B cell (primary cell): ENCODE measurements around the gene ARHGEF26. TPM values are rescaled to one million over a fixed set of nuclear protein-coding genes. Genes with fewer than 3 reads are reported as not detected.

ENCODE experiments used
- ATAC-seq: fragments of 200-7000 bp; cut with Tn5 transposase; one replicate; pipeline ENCODE4 v1.10.0; 2021; ENCODE audit warnings: low read depth, mild to moderate bottlenecking, moderate number of reproducible peaks, moderate library complexity
- CTCF ChIA-PET: fragments of 350-600 bp; sonication (Branson Sonifier 250); formaldehyde crosslinking; loops from one replicate; lab custom pipeline; 2021; ENCODE audit warnings: antibody characterized with exemption, inconsistent platforms; lab: Charles Lee
- POLR2A ChIA-PET: fragments of 350-600 bp; sonication (Branson Sonifier 250); formaldehyde crosslinking; loops from one replicate; lab custom pipeline; 2021; ENCODE audit warnings: antibody characterized with exemption; lab: Charles Lee
- DNase-seq: peaks from one replicate; pipeline ENCODE4 v3.0.0; 2013
- H2AFZ ChIP-seq: 2 replicates; pipeline ENCODE4 v1.6.1; 2012; ENCODE audit warnings: mild to moderate bottlenecking, low read depth, low read length; ENCODE audit not compliant: insufficient read depth, poor library complexity, severe bottlenecking
- H3K27ac ChIP-seq, 2 donors: 1 replicate in 1 of 2; 2 replicates in 1 of 2; pipeline ENCODE4 v1.5.1; 2012 to 2013; ENCODE audit warnings: low read length in 2 of 2, mild to moderate bottlenecking in 2 of 2, moderate library complexity in 1 of 2
- H3K27me3 ChIP-seq, 4 experiments: fragments of 200-600 bp in 1 of 4; sonication (generic) in 1 of 4; replicated peaks in 1 of 4; 1 replicate in 2 of 4; 2 replicates in 2 of 4; pipeline versions ENCODE4 v1.6.1 to v1.7.0; 2013 to 2016; ENCODE audit warnings: low read length in 3 of 4, mild to moderate bottlenecking in 2 of 4, mixed read lengths in 1 of 4, moderate library complexity in 1 of 4; ENCODE audit not compliant: insufficient read depth in 4 of 4, control insufficient read depth in 3 of 4; ENCODE audit errors: control extremely low read depth in 1 of 4
- H3K36me3 ChIP-seq, 2 experiments: replicated peaks in 1 of 2; 1 replicate in 1 of 2; 2 replicates in 1 of 2; pipeline versions ENCODE4 v1.6.1 to v1.7.1; 2013; ENCODE audit warnings: low read length in 1 of 2; ENCODE audit not compliant: insufficient read depth in 2 of 2, control insufficient read depth in 1 of 2; ENCODE audit errors: control extremely low read depth in 1 of 2, extremely low read depth in 1 of 2
- H3K4me1 ChIP-seq, 2 donors: fragments of 200-600 bp in 1 of 2; sonication (generic) in 1 of 2; 1 replicate in 1 of 2; 2 replicates in 1 of 2; pipeline versions ENCODE4 v1.5.1 to v1.6.1; 2013 to 2017; ENCODE audit warnings: low read length in 2 of 2; ENCODE audit not compliant: control insufficient read depth in 2 of 2, insufficient read depth in 2 of 2
- H3K4me2 ChIP-seq: replicated peaks from 2 replicates; pipeline ENCODE3; 2012; ENCODE audit warnings: mild to moderate bottlenecking, low read depth, low read length; ENCODE audit not compliant: poor library complexity, severe bottlenecking
- H3K4me3 ChIP-seq, 5 experiments: fragments of 200-600 bp in 1 of 5; sonication (generic) in 1 of 5; 1 replicate in 3 of 5; 2 replicates in 2 of 5; pipeline versions ENCODE4 v1.5.1 to v1.7.0; 2011 to 2016; ENCODE audit warnings: low read length in 4 of 5, mild to moderate bottlenecking in 4 of 5, low read depth in 2 of 5, control low read depth in 1 of 5, moderate library complexity in 1 of 5; ENCODE audit not compliant: insufficient read depth in 1 of 5; ENCODE audit errors: control extremely low read depth in 1 of 5, extremely low read depth in 1 of 5
- H3K79me2 ChIP-seq: fragments of 200-600 bp; sonication (generic); one replicate; pipeline ENCODE4 v1.6.0; 2016; ENCODE audit warnings: low read length; ENCODE audit not compliant: control insufficient read depth, insufficient read depth
- H3K9ac ChIP-seq: fragments of 200-600 bp; sonication (generic); 2 replicates; pipeline ENCODE4 v1.6.1; 2017; ENCODE audit warnings: mild to moderate bottlenecking, low read length, moderate library complexity
- H3K9me3 ChIP-seq, 3 donors: one replicate each; pipeline versions ENCODE4 v1.6.1 to v1.7.1; 2013; ENCODE audit warnings: low read length in 2 of 3; ENCODE audit not compliant: control insufficient read depth in 2 of 3, insufficient read depth in 1 of 3; ENCODE audit errors: control extremely low read depth in 1 of 3
- H4K20me1 ChIP-seq: 2 replicates; pipeline ENCODE4 v1.6.0; 2012; ENCODE audit warnings: mild to moderate bottlenecking, low read length; ENCODE audit not compliant: insufficient read depth, control insufficient read depth, poor library complexity, severe bottlenecking
- H3K27ac Mint-ChIP-seq: one replicate; pipeline ENCODE4 v1.8.0; 2021; ENCODE audit warnings: mixed read lengths
- H3K27me3 Mint-ChIP-seq: one replicate; pipeline ENCODE4 v1.8.0; 2021; ENCODE audit warnings: mixed read lengths
- H3K4me1 Mint-ChIP-seq: one replicate; pipeline ENCODE4 v1.8.0; 2021; ENCODE audit warnings: mixed read lengths
- H3K4me3 Mint-ChIP-seq: one replicate; pipeline ENCODE4 v1.8.0; 2021; ENCODE audit warnings: mixed read lengths
- H3K9me3 Mint-ChIP-seq: one replicate; pipeline ENCODE4 v1.8.0; 2022; ENCODE audit warnings: mixed read lengths; ENCODE audit not compliant: insufficient read depth
- CTCF ChIP-seq: fragments of 200-600 bp; IDR thresholded peaks from one replicate; pipeline ENCODE4 v1.8.0; 2022; ENCODE audit warnings: antibody characterized with exemption, mild to moderate bottlenecking
- EZH2 ChIP-seq: IDR thresholded peaks from 2 replicates; pipeline ENCODE4 v1.6.1; 2012; ENCODE audit warnings: borderline replicate concordance, low read depth, mild to moderate bottlenecking, moderate library complexity, low read length; ENCODE audit not compliant: insufficient read depth, poor library complexity, severe bottlenecking
- whole genome bisulfite sequencing: methylation state at CpG from one replicate; pipeline ENCODE4 v1.1.5; 2013; ENCODE audit warnings: missing lambda C conversion rate; ENCODE audit not compliant: insufficient coverage; 5-methylcytosine and 5-hydroxymethylcytosine counted together
- intact Hi-C: fragments of 100-400 bp; cut with micrococcal nuclease; formaldehyde crosslinking; loops from one replicate; pipeline ENCODE4 v1.10.0; 2022
- polyA plus RNA-seq: library from polyadenylated mRNA; depleted of rRNA; stranded (reverse); fragments of >200 nt; gene quantifications from 2 replicates; pipeline ENCODE4 v1.2.3, GENCODE V29; 2012
- total RNA-seq, 2 donors: library from RNA; stranded (reverse); fragments of 120-200 nt in 1 of 2; gene quantifications; 1 replicate in 1 of 2; 2 replicates in 1 of 2; pipeline versions ENCODE4 v1.2.3 to v1.2.4, GENCODE V29; 2013 to 2022

ARHGEF26 gene
- total and polyA plus RNA-seq, 2 donors (not counting 1 experiment from before 2014, with no cell fraction given), result not detected

GRCh38 chr3:154102225-154102624 lies 19.0 kb upstream of the ARHGEF26 start:
- Mint-ChIP-seq H3K27me3 (peaks cover 5% of the 10 kb centered on the region), H3K4me1 (no peaks in the 10 kb centered on the region), H3K4me3 (no peak overlapping the region), H3K9me3 (no peaks in the 10 kb centered on the region), H3K27ac (no peak overlapping the region)
- Histone ChIP-seq H3K36me3 (no peaks in the 10 kb centered on the region), H3K9ac (no peak overlapping the region), H4K20me1 (no peaks in the 10 kb centered on the region), H3K79me2 (no peaks in the 10 kb centered on the region), H3K4me2 (no peak overlapping the region), H3K27ac (no peak overlapping the region), H3K4me1 (no peaks in the 10 kb centered on the region), H3K27me3 (no peaks in the 10 kb centered on the region), H3K4me3 (no peak overlapping the region), H3K9me3 (no peaks in the 10 kb centered on the region), H2AFZ (no peak overlapping the region)
- ATAC-seq, result no peak
- intact Hi-C loops, result no loop called here
- DNase-seq, result no peak
- ChIA-PET POLR2A (no interaction called here), CTCF (no interaction called here)
- 93% methylated on average over 1 of the region's 1 CpG for WGBS
- TF ChIP-seq CTCF, result no peak
- no peak for TF ChIP-seq EZH2

- Mint-ChIP-seq H3K4me3 (no peak overlapping the region), H3K27ac (no peak overlapping the region), H3K4me1 (no peaks in the 10 kb centered on the region), H3K9me3 (no peaks in the 10 kb centered on the region), H3K27me3 (peaks cover 8% of the 10 kb centered on the region)
- Histone ChIP-seq H3K36me3 (no peaks in the 10 kb centered on the region), H2AFZ (no peak overlapping the region), H3K27ac (no peak overlapping the region), H3K4me3 (no peak overlapping the region), H4K20me1 (no peaks in the 10 kb centered on the region), H3K9ac (no peak overlapping the region), H3K79me2 (no peaks in the 10 kb centered on the region), H3K9me3 (no peaks in the 10 kb centered on the region), H3K4me1 (no peaks in the 10 kb centered on the region), H3K4me2 (no peak overlapping the region), H3K27me3 (no peaks in the 10 kb centered on the region)
- intact Hi-C loops, result no loop called here
- 86% methylated on average over 2 of the region's 4 CpGs for WGBS
- CTCF ChIA-PET, result no interaction called here
- POLR2A ChIA-PET, result no interaction called here
- DNase-seq (no peak), ATAC-seq (no peak)
- TF ChIP-seq EZH2, result no peak
- TF ChIP-seq CTCF, result no peak
These were observed 15.8 kb upstream of the ARHGEF26 start for GRCh38 chr3:154105218-154105975.
